PFSK-1 (cell line): ENCODE data around the gene KCNK10.

ENCODE experiments used
- POLR2AphosphoS5 ChIP-seq: IDR thresholded peaks from 2 replicates; pipeline ENCODE4 v1.6.1; 2012; ENCODE audit warnings: low read depth, mild to moderate bottlenecking, control low read depth, low read length, moderate library complexity
- TAF1 ChIP-seq: IDR thresholded peaks from 2 replicates; pipeline ENCODE4 v1.6.1; 2012; ENCODE audit warnings: low read length, control low read depth, borderline replicate concordance; ENCODE audit not compliant: insufficient read depth
- TF ChIP-seq, protein P1 (sequence below), 2 experiments: IDR thresholded peaks; 2 replicates each; pipeline versions ENCODE4 v1.6.1 to v1.8.0; 2011 to 2012; ENCODE audit warnings: low read depth in 2 of 2, low read length in 2 of 2, control low read depth in 1 of 2, inconsistent platforms in 1 of 2, mild to moderate bottlenecking in 1 of 2, moderate library complexity in 1 of 2; ENCODE audit not compliant: insufficient read depth in 1 of 2

- no peak for TF ChIP-seq POLR2AphosphoS5
- TF ChIP-seq, protein P1, sequence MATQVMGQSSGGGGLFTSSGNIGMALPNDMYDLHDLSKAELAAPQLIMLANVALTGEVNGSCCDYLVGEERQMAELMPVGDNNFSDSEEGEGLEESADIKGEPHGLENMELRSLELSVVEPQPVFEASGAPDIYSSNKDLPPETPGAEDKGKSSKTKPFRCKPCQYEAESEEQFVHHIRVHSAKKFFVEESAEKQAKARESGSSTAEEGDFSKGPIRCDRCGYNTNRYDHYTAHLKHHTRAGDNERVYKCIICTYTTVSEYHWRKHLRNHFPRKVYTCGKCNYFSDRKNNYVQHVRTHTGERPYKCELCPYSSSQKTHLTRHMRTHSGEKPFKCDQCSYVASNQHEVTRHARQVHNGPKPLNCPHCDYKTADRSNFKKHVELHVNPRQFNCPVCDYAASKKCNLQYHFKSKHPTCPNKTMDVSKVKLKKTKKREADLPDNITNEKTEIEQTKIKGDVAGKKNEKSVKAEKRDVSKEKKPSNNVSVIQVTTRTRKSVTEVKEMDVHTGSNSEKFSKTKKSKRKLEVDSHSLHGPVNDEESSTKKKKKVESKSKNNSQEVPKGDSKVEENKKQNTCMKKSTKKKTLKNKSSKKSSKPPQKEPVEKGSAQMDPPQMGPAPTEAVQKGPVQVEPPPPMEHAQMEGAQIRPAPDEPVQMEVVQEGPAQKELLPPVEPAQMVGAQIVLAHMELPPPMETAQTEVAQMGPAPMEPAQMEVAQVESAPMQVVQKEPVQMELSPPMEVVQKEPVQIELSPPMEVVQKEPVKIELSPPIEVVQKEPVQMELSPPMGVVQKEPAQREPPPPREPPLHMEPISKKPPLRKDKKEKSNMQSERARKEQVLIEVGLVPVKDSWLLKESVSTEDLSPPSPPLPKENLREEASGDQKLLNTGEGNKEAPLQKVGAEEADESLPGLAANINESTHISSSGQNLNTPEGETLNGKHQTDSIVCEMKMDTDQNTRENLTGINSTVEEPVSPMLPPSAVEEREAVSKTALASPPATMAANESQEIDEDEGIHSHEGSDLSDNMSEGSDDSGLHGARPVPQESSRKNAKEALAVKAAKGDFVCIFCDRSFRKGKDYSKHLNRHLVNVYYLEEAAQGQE (IDR thresholded peaks at IDR 0.05; ENCODE audit: insufficient read depth in 1 of 2, low read depth in 2 of 2, low read length in 2 of 2): no peak
- no peak for TF ChIP-seq TAF1
Measured at GRCh38 chr14:88258021-88258420, 65.0 kb downstream of the KCNK10 start.
